ENCODE measurements around the gene GPD2. TPM values are rescaled to one million over a fixed set of nuclear protein-coding genes. Genes with fewer than 3 reads are reported as not detected.

Gene GPD2
- polyA plus RNA-seq, 1 donor, result 28.5 TPM

- peak overlapping the region; percentile 96 for H3K27ac ChIP-seq (ENCODE audit: low read length)
- DNase-seq, result peak in 1 of 2 donors; percentile 67
- WGBS (ENCODE audit: insufficient coverage, low lambda C conversion rate), result 88% methylated on average over 2 of the region's 5 CpGs
Measured at GRCh38 chr2:156401861-156402260, 34.3 kb upstream of the GPD2 start.

GRCh38 chr2:156405586-156405985 lies 30.6 kb upstream of the GPD2 start:
- no peaks in the 10 kb centered on the region for H3K27me3 ChIP-seq (ENCODE audit: control insufficient read depth, insufficient read depth, low read length)
- H3K36me3 ChIP-seq (ENCODE audit: control insufficient read depth, insufficient read depth, low read length), result no peaks in the 10 kb centered on the region
- peak overlapping the region; percentile 62 for H3K27ac ChIP-seq (ENCODE audit: low read length)
- WGBS (ENCODE audit: insufficient coverage, low lambda C conversion rate), result 60% methylated on average over 2 of the region's 3 CpGs
- H3K4me1 ChIP-seq (ENCODE audit: control insufficient read depth, insufficient read depth, low read length), result no peaks in the 10 kb centered on the region
- H3K4me3 ChIP-seq (ENCODE audit: low read length), result no peak overlapping the region
- no peaks in the 10 kb centered on the region for H3K9me3 ChIP-seq (ENCODE audit: control insufficient read depth, low read depth, low read length)
- DNase-seq, result peak; percentile 85 to 86

More at GRCh38 chr2:156401861-156402260, 34.3 kb upstream of the GPD2 start:
- H3K4me1 ChIP-seq (ENCODE audit: control insufficient read depth, insufficient read depth, low read length), result peaks cover 10% of the 10 kb centered on the region
- no peaks in the 10 kb centered on the region for H3K27me3 ChIP-seq (ENCODE audit: control insufficient read depth, insufficient read depth, low read length)
- H3K9me3 ChIP-seq (ENCODE audit: control insufficient read depth, low read depth, low read length), result no peaks in the 10 kb centered on the region
- H3K36me3 ChIP-seq (ENCODE audit: control insufficient read depth, insufficient read depth, low read length), result no peaks in the 10 kb centered on the region
- no peak overlapping the region for H3K4me3 ChIP-seq (ENCODE audit: low read length)

- no peak for DNase-seq
- no peaks in the 10 kb centered on the region for H3K36me3 ChIP-seq (ENCODE audit: control insufficient read depth, insufficient read depth, low read length)
- no peak overlapping the region for H3K4me3 ChIP-seq (ENCODE audit: low read length)
- WGBS (ENCODE audit: insufficient coverage, low lambda C conversion rate), result no CpG with 5 or more reads among the region's 4 CpGs
- H3K27ac ChIP-seq (ENCODE audit: low read length), result no peak overlapping the region
- no peaks in the 10 kb centered on the region for H3K4me1 ChIP-seq (ENCODE audit: control insufficient read depth, insufficient read depth, low read length)
- no peaks in the 10 kb centered on the region for H3K9me3 ChIP-seq (ENCODE audit: control insufficient read depth, low read depth, low read length)
- H3K27me3 ChIP-seq (ENCODE audit: control insufficient read depth, insufficient read depth, low read length), result no peaks in the 10 kb centered on the region
Measured at GRCh38 chr2:156411835-156412234, 24.3 kb upstream of the GPD2 start.

DNA sequence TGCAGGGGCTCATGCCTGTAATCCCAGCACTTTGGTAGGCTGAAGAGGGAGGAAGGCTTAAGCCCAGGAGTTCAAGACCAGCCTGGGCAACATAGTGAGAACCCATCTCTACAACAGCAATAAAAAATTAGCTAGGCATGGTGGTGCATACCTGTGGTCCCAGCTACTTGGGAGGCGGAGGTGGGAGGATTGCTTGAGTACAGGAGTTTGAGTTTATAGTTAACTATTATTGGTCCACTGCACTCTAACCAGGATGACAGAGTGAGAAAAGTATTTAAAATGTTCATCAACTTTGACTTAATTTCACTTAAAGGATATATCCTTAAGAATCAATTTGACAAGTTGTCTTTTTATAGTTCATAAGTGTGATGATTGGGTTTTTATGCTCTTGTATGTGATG lies 14.3 kb upstream of the GPD2 start:
- no peaks in the 10 kb centered on the region for H3K4me1 ChIP-seq (ENCODE audit: control insufficient read depth, insufficient read depth, low read length)
- no peak overlapping the region for H3K27ac ChIP-seq (ENCODE audit: low read length)
- H3K36me3 ChIP-seq (ENCODE audit: control insufficient read depth, insufficient read depth, low read length), result no peaks in the 10 kb centered on the region
- WGBS (ENCODE audit: insufficient coverage, low lambda C conversion rate), result no CpG with 5 or more reads among the region's 1 CpG
- H3K27me3 ChIP-seq (ENCODE audit: control insufficient read depth, insufficient read depth, low read length), result no peaks in the 10 kb centered on the region
- no peaks in the 10 kb centered on the region for H3K9me3 ChIP-seq (ENCODE audit: control insufficient read depth, low read depth, low read length)
- H3K4me3 ChIP-seq (ENCODE audit: low read length), result no peak overlapping the region
- no peak for DNase-seq

GRCh38 chr2:156423674-156424282 lies 12.4 kb upstream of the GPD2 start:
- no peaks in the 10 kb centered on the region for H3K36me3 ChIP-seq (ENCODE audit: control insufficient read depth, insufficient read depth, low read length)
- no peak overlapping the region for H3K4me3 ChIP-seq (ENCODE audit: low read length)
- H3K4me1 ChIP-seq (ENCODE audit: control insufficient read depth, insufficient read depth, low read length), result no peaks in the 10 kb centered on the region
- no peak for DNase-seq
- no peaks in the 10 kb centered on the region for H3K27me3 ChIP-seq (ENCODE audit: control insufficient read depth, insufficient read depth, low read length)
- H3K9me3 ChIP-seq (ENCODE audit: control insufficient read depth, low read depth, low read length), result no peaks in the 10 kb centered on the region
- no CpG with 5 or more reads among the region's 8 CpGs for WGBS (ENCODE audit: insufficient coverage, low lambda C conversion rate)
- H3K27ac ChIP-seq (ENCODE audit: low read length), result no peak overlapping the region

- H3K4me3 ChIP-seq (ENCODE audit: low read length), result no peak overlapping the region
- no peaks in the 10 kb centered on the region for H3K9me3 ChIP-seq (ENCODE audit: control insufficient read depth, low read depth, low read length)
- no peak overlapping the region for H3K27ac ChIP-seq (ENCODE audit: low read length)
- no peaks in the 10 kb centered on the region for H3K36me3 ChIP-seq (ENCODE audit: control insufficient read depth, insufficient read depth, low read length)
- no CpG with 5 or more reads among the region's 1 CpG for WGBS (ENCODE audit: insufficient coverage, low lambda C conversion rate)
- H3K4me1 ChIP-seq (ENCODE audit: control insufficient read depth, insufficient read depth, low read length), result no peaks in the 10 kb centered on the region
- H3K27me3 ChIP-seq (ENCODE audit: control insufficient read depth, insufficient read depth, low read length), result no peaks in the 10 kb centered on the region
- DNase-seq, result no peak
Measured at GRCh38 chr2:156427074-156427473, 9.1 kb upstream of the GPD2 start.

DNA sequence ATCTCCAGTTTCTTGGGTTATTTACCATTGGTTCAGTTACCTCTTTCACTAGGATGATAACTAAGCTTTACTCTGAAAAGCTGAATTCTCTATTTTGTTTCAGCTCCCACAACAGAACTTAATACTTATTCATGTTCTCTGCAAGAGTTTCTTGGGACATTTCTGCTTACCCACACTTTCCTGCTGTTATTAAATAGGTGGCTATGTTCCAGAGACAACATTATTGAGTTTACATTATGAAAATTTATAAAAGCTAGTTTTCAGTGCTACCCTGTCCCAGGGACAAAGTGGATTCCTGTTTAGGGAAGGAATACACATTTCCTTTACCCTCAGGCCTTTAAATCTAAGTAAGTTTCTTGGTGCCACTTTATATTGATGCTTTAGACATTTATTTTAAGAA lies 7.0 kb upstream of the GPD2 start:
- no peak for DNase-seq
- Histone ChIP-seq H3K4me1 (ENCODE audit: control insufficient read depth, insufficient read depth, low read length) (no peaks in the 10 kb centered on the region), H3K27ac (ENCODE audit: low read length) (no peak overlapping the region), H3K36me3 (ENCODE audit: control insufficient read depth, insufficient read depth, low read length) (no peaks in the 10 kb centered on the region), H3K9me3 (ENCODE audit: control insufficient read depth, low read depth, low read length) (no peaks in the 10 kb centered on the region), H3K27me3 (ENCODE audit: control insufficient read depth, insufficient read depth, low read length) (no peaks in the 10 kb centered on the region), H3K4me3 (ENCODE audit: low read length) (no peak overlapping the region)

- WGBS (ENCODE audit: insufficient coverage, low lambda C conversion rate), result no CpG with 5 or more reads among the region's 2 CpGs
- no peak overlapping the region for H3K27ac ChIP-seq (ENCODE audit: low read length)
- peak in 1 of 2 donors; percentile 17 for DNase-seq
Measured at GRCh38 chr2:156430236-156430979, 5.8 kb upstream of the GPD2 start.

DNA sequence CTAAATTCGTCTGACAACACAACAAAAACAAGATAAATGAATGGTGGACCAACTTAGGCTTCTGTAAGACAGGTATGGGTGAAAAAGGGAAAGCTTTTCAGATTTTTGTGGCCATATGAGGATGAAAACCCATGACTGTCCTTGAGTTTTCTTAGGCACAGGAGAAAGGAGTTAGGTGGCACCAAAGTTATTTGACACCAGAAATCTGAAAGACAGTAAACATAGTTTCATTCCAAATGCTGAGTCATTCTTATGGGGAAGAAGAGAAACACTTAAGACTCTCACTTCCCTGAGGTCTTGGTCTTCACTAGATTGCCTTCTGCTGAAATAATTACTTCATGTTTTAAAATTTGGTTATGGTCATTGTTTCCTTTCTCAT lies 5.2 kb upstream of the GPD2 start:
- no CpG with 5 or more reads among the region's 1 CpG for WGBS (ENCODE audit: insufficient coverage, low lambda C conversion rate)
- Histone ChIP-seq H3K36me3 (ENCODE audit: control insufficient read depth, insufficient read depth, low read length) (no peaks in the 10 kb centered on the region), H3K4me1 (ENCODE audit: control insufficient read depth, insufficient read depth, low read length) (peaks cover 4% of the 10 kb centered on the region), H3K27ac (ENCODE audit: low read length) (no peak overlapping the region), H3K4me3 (ENCODE audit: low read length) (no peak overlapping the region), H3K9me3 (ENCODE audit: control insufficient read depth, low read depth, low read length) (no peaks in the 10 kb centered on the region), H3K27me3 (ENCODE audit: control insufficient read depth, insufficient read depth, low read length) (no peaks in the 10 kb centered on the region)
- peak in 1 of 2 donors; percentile 21 for DNase-seq

More at GRCh38 chr2:156430236-156430979, 5.8 kb upstream of the GPD2 start:
- peaks cover 4% of the 10 kb centered on the region for H3K4me1 ChIP-seq (ENCODE audit: control insufficient read depth, insufficient read depth, low read length)
- no peaks in the 10 kb centered on the region for H3K36me3 ChIP-seq (ENCODE audit: control insufficient read depth, insufficient read depth, low read length)
- no peaks in the 10 kb centered on the region for H3K9me3 ChIP-seq (ENCODE audit: control insufficient read depth, low read depth, low read length)
- H3K4me3 ChIP-seq (ENCODE audit: low read length), result no peak overlapping the region
- H3K27me3 ChIP-seq (ENCODE audit: control insufficient read depth, insufficient read depth, low read length), result no peaks in the 10 kb centered on the region

DNA sequence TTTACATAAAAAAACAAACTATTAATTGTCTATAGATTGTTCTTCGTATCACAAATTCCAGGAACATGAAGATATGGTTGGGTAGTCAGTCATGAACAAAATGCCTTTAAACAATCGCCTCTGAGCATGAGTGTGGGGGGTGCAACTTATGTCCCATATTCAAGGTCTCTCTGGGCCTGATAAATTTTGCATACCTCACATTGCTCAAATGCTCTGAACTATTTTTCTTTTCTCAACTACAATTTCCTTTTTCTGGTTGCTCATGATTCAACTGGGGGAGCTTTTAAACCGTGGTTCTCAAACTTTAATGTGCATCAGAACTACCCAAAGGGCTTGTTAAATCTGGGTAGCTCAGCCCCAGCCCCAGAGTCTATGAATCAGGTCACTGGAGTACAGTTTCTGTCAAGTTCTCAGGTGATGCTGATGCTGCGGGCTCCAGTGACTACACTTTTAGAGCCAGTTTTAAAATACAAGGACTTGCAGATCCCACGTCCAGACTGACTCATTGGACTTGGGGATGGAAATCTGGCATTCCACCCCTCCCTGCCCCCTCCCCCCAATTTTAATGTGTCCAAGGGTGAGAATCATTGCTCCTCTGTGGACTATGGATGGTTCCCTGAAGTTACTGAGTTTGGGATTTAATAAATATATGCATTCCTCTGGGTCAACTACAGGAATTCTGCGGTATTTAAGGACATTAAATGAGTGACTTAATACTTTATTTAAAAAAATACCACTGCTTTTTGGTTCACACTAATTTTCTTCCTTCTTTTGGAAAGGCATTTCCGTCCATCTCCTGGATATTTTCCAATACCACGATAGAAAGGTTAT lies 1.5 kb upstream of the GPD2 start:
- WGBS (ENCODE audit: insufficient coverage, low lambda C conversion rate), result no CpG with 5 or more reads among the region's 8 CpGs
- H3K9me3 ChIP-seq (ENCODE audit: control insufficient read depth, low read depth, low read length), result no peaks in the 10 kb centered on the region
- peaks cover 17% of the 10 kb centered on the region for H3K4me1 ChIP-seq (ENCODE audit: control insufficient read depth, insufficient read depth, low read length)
- no peaks in the 10 kb centered on the region for H3K36me3 ChIP-seq (ENCODE audit: control insufficient read depth, insufficient read depth, low read length)
- H3K27me3 ChIP-seq (ENCODE audit: control insufficient read depth, insufficient read depth, low read length), result no peaks in the 10 kb centered on the region
- peak overlapping the region; percentile 96 for H3K27ac ChIP-seq (ENCODE audit: low read length)
- DNase-seq, result no peak
- peak overlapping the region; percentile 70 for H3K4me3 ChIP-seq (ENCODE audit: low read length)
